Pulmonary artery endothelial cell (primary cell): ENCODE data around the gene ZNF133. TPM values are rescaled to one million over a fixed set of nuclear protein-coding genes. Genes with fewer than 3 reads are reported as not detected.
"Not testable (repeated sequence)": the region's sequence is repeated elsewhere in the genome, so short reads cannot be mapped to it uniquely, and the experiment has no call there.

Experiments used
- DNase-seq: peaks from one replicate; pipeline ENCODE4 v3.0.0-alpha.2; 2011; ENCODE audit warnings: low read depth, low spot score
- total RNA-seq: library from RNA; depleted of rRNA; stranded (reverse); fragments of >200 nt; gene quantifications from 2 replicates; pipeline ENCODE4 v1.2.3, GENCODE V29; 2014

ZNF133 gene
- total RNA-seq = 16.2 and 16.7 TPM in 2 replicates

DNA sequence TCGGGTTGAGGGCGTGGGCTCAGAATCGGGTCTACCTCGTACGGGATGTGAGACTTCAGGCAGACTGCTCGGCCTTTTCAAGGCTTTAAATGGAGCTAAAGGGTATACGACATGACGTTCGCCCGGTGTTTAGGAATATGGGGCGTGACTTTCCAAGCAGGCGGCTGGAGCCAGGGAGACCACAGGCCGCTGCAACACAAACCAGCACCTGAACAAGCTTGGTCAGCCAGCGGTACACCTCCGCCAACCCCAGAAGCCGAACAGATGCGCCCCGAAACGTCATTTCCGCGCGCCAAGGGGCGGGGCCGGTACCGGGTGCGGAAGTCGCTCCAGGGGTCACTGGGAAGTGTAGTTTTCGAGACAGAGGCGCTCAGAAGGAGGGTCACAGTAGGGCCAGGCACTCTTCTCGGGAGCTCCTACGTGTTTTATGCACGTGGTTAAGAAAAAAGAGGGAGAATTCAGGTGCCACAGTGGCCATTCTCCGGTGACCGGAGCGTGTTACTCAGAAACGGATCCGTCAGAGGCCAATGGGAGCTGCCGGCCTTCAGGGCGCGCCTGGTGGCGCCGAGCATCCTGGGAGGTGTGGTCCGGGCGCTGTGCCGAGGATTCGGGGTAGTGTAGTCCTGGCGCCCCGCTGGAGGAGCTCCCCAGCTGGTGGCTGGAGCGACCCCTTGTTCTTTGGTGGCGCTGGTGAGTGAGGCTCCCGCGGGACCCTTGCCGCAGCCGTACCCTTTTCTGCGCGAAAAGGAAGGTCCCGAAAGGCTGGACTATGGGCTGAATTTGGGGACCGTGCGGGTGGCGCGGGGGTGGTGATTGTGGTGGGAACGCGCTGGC is at the start of gene ZNF133:
Gene ZNF133 (plus strand): TSS at position 613 of the 834 bp plus-strand sequence. CDS start 17,160 bp downstream, outside the sequence.
- DNase-seq = peak; percentile 73

DNA sequence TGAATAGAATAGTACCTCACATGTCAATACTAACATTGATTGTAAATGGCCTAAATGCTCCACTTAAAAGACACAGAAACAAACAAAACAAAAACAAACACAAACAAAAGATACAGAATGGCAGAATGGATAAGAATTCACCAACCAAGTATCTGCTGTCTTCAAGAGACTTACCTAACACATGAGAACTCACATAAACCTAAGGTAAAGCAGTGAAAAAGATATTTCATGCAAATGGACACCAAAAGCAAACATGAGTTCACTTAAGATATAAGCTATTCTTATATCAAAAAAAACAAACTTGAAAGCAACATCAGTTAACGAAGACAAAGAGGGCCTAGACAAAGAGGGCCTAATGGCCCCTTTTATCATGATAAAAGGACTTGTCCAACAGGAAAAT is 47.3 kb upstream of the ZNF133 start:
- no peak for DNase-seq

DNA sequence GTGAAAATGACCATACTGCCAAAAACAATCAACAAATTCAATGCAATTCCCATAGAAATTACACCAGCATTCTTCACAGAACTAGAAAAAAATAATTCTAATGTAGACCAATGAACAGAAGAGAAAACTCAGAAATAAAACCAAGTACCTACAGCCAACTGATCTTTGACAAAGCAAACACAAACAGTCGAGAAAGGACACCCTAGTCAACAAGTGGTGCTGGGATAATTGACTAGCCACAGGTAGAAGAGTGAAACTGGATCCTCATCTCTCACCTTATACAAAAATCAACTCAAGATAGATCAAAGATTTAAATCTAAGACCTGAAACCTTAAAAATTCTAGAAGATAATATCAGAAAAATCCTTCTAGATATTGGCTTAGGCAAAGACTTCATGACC is 44.5 kb upstream of the ZNF133 start:
- DNase-seq = no peak

DNA sequence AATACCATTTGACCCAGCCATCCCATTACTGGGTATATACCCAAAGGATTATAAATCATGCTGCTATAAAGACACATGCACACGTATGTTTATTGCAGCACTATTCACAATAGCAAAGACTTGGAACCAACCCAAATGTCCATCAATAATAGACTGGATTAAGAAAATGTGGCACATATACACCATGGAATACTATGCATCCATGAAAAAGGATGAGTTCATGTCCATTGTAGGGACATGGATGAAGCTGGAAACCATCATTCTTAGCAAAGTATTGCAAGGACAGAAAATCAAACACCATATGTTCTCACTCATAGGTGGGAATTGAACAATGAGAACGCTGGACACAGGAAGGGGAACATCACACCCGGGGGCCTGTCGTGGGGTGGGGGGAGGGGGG is 39.8 kb upstream of the ZNF133 start:
- not testable (repeated sequence) for DNase-seq

DNA sequence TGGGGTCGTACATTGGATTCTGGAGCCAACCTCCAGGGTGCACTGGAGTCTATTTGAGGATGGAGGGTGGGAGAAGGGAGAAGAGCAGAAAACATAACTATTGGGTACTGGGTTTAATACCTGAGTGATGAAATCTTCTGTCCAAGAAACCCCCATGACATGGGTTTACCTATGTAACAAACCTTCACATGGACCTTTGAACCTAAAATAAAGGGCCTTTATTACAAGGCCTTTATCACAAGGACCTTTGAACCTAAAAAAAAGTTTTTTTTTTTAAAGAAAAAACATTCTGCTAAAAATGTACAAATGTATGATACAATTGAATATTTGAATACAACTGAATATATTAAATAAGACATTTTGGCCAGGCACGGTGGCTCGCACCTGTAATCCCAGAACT is 38.1 kb upstream of the ZNF133 start:
- no peak for DNase-seq

DNA sequence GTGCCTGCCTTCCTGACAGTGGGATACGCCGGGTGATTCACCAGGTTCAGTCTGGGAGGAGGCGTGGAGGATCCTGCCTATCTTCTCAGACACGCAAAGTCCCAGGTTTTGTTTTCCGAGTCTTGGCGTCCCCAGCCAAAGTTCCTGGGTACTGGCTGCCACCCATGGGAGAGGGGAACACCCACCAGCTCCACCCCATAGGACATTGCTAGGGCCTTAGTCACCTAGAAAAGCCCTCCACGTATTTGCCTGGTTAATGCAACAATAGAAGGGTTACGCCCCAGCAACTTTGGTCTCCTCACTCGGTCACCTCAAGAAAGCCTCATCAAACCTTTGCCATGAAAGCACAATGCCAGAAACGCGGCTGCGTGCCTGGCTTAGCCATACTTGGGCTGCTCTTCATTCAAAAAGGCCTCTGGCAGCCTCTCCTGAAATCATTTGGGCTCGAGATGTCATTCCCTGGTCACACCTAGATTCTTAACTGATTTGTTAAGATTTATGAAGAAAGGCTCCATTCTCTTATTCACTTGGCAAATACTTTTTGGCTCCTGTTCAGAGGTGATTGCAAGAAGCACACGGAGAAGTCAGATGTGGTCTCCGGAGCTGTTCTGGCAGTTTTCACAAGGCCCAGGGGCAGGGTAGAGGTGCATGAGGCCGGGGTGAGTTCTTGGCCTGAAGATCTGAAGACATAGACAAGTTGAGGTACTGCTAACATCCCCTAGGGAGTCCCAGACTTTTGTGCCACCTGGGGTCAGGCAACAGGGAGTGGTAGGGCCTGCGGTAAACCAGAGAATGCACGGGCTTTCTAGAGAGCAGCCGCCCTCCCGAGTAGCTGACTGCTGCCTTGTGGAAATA is 35.5 kb upstream of the ZNF133 start:
- DNase-seq = no peak

DNA sequence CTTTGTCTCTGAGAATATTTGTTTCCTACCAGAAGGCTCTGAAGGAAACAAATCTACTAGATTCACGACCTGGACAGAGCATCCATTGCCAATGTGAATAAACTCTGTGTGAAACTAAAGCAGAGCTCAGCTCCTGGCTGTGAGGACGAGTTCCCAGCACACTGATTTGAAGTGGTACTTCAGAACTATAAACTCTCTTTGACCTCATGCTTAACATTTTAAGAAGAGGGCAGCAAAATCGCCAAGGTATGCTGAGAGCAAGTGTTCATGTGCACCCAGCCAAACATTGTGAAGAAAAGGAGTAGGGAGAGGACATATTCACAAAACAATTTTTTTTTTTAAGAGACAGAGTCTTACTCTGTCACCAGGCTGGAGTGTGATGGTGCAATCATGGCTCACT is 33.7 kb upstream of the ZNF133 start:
- no peak for DNase-seq

DNA sequence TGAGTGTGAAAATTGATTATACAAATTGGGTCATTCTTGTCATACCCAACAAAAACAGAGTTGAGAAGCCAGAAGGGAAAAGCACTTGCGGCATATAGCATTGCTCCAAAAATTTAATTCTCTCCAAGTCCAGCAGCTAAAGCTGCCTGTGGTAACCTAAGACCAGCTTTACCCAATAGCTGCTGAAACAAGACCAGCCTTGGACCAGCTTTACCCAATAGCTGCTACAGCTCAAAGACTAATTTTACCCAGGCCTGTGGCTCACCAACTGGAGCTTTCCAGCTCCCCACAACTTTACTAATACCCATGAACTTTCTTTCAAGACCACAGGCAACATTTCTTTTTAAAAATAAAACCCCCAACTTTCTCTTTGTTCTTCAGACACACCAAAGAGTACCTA is 32.8 kb upstream of the ZNF133 start:
- DNase-seq = no peak

DNA sequence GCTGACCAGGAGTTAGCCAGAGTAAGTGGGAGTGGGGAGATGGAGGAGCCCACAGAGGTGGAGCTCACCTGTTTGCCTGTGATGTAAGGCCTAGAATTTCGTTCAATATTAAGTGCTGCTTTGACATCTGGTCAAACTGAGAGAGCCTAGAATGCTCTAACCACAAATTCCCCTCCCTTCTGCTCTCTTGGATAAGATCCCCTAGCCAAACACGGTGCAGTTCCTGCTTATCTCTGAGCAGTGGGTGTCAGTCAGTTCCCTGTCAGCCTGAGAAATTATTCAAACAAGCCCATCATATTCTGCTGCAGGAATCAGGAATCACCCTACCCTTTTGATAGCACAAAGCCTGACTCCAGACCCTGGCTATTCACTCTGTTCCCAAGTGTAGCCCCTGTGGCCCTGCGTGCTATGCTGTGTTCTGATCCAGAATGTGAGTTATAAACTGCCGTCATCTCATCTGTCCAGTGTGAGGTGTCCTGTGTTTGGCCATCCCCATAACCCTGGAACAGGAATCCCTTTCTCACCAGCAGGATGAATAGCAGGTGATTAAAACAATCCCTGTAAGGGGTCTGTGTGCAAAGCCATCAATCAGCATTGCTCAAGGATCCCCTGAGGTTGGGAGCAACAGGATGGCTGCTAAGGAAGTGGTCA is 31.8 kb upstream of the ZNF133 start:
- no peak for DNase-seq

DNA sequence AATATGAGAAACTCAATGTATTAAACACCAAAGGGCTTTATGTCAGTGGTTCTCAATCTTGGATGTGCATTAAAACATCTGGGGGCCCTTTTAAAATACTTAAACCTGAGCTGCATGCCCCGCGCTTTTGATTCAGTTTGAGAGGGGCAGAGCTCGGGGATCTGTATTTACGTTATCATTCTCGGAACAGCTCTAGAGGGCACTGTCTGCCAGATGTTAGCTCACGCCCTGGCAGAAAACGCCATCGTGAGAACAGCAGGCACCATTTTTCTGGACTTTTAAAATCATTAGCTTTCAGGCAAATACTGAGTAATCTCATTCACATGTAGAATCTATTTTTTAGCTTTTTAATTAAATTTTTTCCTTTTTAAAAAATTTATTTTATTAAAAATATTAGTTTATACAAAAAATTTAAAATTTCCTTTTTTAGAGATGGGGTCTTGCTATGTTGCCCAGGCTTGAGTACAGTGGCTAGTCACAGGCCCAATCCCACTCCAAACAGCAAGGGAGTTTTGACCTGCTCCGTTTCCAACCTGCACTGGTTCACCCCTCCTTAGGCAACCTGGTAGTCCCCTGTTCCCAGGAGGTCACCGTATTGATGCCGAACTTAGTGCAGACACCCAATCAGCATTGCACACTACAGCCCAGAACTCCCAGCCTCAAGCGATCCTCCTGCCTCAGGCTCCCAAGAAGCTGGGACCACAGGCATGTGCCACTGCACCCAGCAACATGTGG is 30.0 kb upstream of the ZNF133 start:
- no peak for DNase-seq

DNA sequence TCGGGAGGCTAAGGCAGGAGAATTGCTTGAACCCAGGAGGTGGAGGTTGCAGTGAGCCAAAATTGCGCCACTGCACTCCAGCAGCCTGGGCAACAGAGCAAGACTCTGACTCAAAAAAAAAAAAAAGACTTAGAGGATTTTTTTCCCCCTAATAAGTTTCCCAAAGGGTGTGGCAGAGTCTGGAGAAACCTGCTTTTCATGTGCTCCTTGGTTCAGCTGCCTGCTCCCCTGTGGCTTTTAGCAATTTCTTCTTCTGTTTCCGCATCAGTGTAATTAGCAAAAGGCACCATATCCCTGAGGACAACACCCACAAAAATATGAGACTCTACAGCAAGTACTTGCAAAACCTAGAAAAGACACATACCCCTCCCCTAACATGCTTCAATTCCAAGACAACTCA is 28.6 kb upstream of the ZNF133 start:
- DNase-seq = no peak

DNA sequence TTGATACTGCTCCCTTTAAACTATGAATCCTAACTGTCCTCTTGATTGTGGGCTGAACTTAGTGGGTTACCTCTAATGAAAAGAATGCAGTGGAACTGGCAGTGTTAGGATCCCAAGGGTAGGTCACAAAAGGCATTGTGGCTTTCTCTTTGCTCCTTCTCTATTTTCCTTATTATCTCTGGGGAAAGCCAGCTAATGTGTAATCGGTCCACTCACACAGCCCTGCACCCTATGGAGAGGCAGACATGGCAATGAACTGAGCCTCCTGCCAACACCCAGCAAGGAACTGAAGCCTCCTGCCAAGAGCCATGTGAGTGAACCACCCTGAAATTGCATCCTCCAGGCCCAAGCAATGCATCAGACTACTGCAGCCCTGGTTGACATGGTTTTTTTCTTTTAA is 24.6 kb upstream of the ZNF133 start:
- no peak for DNase-seq

DNA sequence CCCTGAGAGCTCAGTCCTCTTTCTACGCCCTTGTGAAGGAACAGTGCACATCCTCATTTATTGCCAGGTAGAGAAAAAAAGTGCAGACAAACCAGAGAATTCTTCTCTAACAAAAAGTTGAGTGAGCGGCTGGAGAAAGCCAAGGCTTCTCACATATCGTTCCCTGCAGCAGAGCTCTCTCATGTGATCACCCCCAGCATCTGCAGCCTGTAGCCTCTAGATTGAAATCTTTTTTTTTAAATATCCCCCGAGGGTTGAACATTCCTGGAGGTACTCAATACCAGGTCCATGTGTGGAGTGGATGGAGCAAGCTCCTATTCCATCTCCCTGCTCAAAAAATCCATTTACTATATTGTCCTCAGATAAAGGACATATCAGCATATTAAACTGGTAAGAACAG is 22.9 kb upstream of the ZNF133 start:
- DNase-seq = no peak

DNA sequence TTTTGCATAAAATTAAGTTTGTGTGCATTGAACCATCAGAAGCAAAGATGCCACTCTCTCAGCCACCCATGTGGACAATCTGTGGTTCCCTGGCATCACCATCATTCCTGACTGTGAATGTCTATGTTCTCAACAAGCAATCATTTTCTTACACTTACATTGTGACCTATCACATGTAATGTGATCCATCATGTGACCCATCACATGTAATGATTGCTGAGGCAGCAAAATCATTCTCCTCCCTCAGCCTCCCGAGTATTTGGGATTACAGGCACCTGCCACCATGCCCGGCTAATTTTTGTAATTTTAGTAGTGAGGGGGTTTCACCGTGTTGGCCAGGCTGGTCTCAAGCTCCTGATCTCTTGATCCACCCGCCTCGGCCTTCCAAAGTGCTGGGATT is 22.0 kb upstream of the ZNF133 start:
- DNase-seq = no peak

DNA sequence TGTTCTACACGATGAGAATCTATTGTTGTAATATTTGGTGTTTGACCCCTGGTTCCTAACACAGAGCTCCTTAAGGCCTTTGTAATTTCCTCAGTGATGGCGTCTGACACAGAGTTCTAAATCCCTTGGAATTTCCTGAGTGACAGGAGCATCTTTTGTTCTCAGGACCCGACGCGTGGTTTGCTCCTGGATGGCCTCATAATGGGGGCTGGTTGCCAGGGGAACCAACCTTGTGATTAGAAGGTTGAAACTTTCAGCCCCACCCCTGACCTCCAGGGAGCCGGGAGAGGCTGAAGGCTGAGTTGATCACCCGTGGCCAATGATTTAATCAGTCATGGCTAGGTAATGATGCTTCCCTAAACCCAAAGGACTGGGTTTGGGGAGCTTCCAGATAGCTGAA is 20.5 kb upstream of the ZNF133 start:
- DNase-seq = peak; percentile 17

DNA sequence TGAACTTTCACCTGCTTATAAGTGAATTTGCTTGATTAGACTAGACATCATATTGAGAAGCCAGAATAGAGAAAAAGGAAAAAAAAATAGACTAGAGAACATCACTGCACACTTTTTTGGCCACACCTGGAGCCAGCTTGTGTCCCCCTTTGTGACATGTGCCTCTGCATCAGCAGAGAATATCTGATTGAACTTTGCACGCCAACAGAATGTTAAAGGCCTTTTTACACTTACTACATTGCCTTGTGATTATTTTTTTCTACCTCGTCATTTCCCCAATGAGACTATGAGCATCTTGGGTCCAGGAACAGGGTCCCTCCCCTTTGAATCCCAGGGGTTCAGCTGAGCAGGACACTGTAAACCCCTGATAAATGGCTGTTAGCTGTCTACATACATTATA is 17.2 kb upstream of the ZNF133 start:
- DNase-seq = no peak

DNA sequence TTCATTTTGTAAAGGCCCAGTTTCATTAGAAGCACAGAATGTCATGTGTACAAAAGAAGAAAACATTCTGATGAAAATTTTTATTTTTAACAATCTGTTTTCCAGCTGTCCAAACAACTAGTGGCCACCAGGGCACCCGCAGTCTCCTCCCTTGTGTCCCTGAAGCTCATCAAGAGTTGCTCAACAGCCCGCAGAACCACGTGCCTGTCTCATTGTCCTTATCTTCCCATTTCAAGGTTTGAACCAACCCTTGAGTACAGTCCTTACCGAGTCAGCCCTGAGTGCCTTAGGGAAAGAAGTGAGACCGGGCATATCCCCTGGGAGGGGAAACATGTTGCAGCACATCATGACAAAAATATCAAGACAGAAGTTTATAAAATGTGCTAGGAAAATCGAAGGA is 15.9 kb upstream of the ZNF133 start:
- DNase-seq = no peak

DNA sequence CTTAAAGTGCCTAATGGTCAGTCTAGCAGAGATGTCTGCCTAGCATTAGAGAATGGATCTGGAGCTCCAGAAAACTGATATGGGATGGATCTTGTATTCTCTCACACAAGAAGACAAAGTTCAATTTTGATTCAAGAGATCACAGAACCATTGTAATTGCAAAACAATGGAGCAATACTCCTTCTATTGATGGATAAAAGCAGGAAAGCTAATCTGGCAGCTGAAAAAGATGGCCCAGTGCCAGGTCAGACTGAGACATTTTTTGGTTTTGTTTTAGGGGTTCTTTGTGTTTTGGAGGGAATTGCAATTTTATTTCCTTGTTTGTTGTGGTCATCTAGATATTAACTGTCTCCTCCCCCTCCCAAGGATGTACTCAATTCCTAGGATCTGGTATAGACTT is 14.6 kb upstream of the ZNF133 start:
- no peak for DNase-seq

DNA sequence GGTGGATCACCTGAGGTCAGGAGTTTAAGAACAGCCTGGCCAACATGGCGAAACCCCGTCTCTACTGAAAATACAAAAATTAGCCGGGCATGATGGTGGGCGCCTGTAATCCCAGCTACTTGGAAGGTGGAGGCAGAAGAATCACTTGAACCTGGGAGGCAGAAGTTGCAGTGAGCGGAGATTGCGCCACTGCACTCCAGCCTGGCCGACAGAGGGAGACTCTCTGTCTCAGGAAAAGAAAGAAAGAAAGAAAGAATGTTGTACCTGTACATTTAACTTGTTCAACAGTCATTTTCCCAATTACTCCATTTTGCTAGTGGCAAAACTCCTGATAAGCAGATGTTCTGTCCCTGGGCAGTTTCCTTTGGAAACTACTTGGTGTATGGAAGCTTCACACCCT is 12.4 kb upstream of the ZNF133 start:
- not testable (repeated sequence) for DNase-seq

DNA sequence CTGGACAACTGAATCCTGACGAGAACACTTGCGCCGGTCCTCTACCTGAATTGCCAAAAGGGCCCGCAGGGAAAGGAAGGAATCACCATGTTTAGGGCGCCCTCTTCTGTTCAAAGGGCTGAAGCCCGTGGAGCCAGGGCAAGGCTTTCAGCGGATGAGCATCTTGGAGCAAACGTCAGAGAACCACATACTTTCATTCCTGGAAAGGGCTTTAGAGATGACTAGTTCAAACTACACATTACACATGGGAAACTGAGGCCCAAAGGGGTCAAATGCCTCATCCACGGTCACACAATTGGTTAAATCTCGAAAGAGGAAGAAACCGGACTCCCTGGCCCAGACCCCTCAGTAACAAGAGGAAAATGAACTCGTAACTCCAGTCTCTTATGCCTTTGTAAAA is 11.5 kb upstream of the ZNF133 start:
- peak; percentile 13 for DNase-seq

DNA sequence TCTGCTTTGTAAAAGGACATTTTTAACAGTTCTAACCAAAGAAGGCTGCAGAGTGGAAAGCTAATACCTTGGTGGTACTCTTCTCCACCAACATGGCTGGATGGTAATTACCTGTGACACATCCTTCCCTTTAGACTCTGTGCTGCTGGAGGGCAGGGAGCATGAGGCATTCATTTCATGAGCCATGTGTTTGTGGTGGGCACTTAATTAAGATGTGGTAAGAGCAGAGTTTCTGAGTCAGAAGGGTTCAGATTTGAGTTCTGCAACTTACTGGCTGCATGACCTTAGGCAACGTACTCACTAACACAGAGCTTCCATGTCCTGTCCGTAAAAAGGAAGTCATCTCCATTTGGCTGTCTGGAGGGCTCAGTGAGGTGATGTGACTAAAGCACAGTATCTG is 9.1 kb upstream of the ZNF133 start:
- no peak for DNase-seq
